ENCODE measurements around the gene UBE2J2. TPM values are rescaled to one million over a fixed set of nuclear protein-coding genes. Genes with fewer than 3 reads are reported as not detected.

The UBE2J2 gene
- total RNA-seq, 1 experiment from 2014 or later = 82.1 TPM

DNA sequence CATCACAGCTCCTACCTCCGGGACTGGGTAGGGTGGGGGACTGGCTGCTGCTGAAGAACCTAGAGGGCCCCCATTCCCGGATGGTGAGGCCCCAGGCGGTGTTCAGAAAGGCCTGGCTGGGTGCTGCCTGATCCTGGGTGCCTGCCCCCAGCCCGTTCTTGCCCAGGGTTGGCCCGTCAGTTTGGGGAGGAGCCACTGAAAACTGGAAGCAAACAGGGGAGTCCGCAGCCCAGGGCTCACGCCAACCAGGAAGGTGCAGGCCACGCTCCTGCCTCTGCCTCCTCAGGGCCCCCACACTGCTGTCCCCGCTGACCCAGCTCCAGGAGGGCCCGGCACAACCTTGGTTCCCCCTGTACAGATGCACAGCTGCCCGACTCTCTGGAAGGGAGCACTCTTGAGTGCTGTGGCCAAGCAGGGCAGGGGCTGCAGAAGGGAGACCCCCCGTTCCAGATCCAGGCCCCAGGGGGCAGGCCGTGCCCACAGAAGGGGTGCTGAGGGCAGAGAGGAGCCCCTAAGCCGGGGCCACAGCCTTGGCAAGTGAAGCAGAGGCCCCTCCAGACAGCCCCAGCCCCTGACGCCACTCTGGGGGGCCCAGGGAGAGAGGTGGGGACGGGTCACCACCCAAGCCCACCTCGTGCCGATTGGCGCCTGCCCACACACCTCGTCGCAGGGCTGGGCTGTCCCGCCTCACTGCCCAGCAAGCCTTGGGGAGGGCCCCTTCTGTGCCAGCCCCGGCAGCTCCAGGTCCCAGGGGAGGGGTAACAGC lies 32.6 kb downstream of the UBE2J2 start:
- peak; percentile 49 for DNase-seq (ENCODE audit: low read depth)

- DNase-seq (ENCODE audit: low read depth) = no peak
These were observed 33.3 kb downstream of the UBE2J2 start for GRCh38 chr1:1240348-1240732.

DNA sequence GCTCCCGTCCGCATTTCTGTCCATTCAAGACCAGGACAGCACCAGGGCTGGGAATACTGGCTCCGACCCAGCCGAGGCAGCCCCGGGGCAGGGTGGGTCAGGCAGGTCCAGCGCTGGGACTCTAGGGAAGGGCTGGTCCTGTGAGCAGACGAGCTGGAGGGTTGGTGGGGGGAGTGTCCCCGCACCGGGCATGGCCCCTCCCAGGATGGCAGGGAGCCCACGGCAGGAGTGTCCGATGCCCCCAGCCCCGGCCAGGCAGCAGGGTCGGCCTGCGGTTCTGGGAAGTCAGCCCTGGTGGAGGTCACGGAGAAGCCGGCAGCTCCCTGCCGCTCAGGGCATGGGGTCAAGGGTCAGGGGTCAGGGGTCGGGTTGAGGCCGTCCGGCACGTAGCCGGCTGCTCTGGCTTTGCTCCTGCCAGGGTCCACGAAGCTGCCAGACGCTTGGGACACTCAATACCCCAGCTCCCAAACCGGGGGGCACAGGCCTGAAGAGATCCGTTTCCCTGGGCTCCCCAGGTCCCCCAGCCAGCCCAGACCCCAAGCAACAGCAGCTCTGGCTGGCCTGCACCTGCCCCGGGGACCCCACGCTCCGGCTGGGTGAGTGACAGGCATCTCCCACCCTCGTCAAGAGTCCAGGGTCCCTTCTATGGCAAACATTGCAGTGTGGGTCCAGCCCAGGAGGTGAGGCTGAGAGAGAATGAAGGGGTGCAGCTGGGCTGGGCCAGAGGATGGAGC lies 33.9 kb downstream of the UBE2J2 start:
- DNase-seq (ENCODE audit: low read depth) = peak; percentile 41

- DNase-seq (ENCODE audit: low read depth) = peak; percentile 27
These were observed 34.4 kb downstream of the UBE2J2 start for GRCh38 chr1:1239227-1239613.

- DNase-seq (ENCODE audit: low read depth) = no peak
These were observed 34.9 kb downstream of the UBE2J2 start for GRCh38 chr1:1238702-1239178.

DNA sequence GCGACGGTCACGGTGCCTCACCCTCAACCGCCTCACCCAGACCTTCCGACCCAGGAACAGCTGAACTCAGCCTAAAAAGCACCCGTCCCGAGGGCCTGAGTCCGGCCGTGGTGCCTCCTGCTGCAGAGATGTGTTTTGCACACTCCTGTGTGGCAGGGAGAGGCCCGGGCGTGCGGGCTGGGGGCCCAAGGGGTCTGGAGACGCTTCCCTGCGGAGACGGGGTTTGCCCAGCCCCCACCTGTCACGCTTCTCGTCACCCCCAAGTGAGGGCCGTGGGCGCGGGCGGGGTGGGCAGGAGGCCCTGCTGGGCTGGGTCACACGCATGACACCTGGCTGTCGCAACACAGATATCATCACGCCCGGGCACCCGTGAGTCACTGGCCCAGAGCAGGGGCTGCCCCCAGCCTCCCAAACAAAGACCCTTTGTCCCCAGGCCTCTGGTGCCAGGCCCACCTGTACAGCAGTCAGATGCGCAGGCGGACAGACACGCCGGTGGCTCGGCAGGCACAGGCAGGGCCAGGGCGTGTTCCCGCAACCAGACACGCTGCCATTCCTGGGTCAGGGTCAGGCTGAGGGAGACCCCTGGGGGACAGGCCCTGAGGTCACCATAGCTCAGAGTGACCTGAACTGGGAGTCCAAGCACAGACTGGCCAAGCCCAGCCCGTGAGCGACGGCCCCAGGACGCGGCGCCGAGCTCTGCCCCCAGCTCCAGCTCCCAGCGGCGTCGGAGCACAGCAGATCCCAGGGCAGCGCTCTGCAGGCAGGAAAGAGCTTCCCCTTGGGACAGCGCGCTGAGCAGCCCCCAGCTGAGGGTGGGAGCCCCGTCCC lies 35.6 kb downstream of the UBE2J2 start:
- DNase-seq (ENCODE audit: low read depth) = peak; percentile 50

DNA sequence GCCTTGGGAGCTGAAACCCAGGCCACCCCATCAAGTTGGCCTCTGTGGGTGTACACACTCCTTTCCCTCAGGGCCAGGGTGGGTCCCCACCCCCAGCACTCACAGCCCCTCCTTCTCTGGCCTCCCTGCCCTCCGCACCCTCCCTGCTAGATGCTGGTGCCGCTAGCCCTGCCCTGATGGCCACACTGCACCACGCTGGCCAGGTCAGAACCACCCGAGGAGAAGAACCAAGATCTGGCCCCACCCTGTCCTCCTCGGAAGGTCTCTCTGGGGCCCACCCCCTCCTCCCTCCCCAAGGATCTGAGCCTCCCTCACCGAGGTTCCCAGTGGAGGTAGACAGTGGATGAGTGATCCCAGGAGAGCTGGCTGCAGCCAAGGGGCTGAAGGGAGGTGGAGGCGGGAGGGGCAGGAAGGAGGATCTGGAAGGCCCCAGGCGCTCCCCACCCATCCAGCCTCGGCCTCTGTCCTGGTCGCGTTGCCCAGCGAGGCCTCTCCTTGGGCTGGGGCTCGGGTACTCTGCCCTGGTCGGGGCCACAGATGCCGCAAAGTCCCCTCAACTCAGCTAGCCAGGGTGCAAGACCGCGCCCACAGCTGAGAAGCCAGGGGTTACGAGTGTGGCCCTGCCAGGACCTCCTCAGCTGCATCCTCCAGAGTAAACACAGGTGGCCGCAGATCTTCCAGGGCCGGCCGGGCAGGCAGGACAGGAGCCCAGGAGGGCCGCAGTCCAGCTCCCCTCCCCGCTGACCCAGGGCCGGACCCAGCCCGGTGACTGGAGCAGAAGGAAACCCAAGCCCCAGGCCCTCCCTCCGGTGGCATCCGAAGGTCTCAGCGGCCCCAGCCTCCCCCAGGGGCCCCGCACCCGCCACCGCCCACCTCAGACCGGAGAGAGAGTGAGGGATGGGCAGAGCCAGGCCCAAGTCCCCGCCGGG lies 36.4 kb downstream of the UBE2J2 start:
- no peak for DNase-seq (ENCODE audit: low read depth)

- DNase-seq (ENCODE audit: low read depth) = no peak
These were observed 37.4 kb downstream of the UBE2J2 start for GRCh38 chr1:1236176-1236763.

- DNase-seq (ENCODE audit: low read depth) = no peak
These were observed 38.5 kb downstream of the UBE2J2 start for GRCh38 chr1:1235016-1235744.

- DNase-seq (ENCODE audit: low read depth) = no peak
These were observed 39.4 kb downstream of the UBE2J2 start for GRCh38 chr1:1234180-1234808.

- no peak for DNase-seq (ENCODE audit: low read depth)
These were observed 40.1 kb downstream of the UBE2J2 start for GRCh38 chr1:1233567-1233892.

DNA sequence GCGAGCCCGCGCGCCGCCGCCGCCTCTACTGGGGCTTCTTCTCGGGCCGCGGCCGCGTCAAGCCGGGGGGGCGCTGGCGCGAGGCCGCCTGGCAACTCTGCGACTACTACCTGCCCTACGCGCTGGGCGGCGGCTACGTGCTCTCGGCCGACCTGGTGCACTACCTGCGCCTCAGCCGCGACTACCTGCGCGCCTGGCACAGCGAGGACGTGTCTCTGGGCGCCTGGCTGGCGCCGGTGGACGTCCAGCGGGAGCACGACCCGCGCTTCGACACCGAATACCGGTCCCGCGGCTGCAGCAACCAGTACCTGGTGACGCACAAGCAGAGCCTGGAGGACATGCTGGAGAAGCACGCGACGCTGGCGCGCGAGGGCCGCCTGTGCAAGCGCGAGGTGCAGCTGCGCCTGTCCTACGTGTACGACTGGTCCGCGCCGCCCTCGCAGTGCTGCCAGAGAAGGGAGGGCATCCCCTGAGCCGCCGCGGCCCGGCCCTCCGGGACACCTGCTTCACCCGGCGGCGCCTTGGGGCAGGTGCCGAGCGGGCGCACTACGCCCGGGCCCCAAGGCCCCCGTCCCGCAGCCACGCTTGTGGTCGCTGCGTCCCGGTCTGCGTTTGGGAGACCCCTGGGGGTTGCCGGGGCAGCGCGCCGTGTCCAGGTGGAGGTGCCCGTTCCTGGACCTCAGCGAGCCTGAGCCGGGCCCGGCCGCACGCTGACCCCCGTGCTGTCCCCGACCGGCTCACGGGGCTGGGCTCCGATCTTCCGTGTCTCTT lies 40.7 kb downstream of the UBE2J2 start:
- no peak for DNase-seq (ENCODE audit: low read depth)

DNA sequence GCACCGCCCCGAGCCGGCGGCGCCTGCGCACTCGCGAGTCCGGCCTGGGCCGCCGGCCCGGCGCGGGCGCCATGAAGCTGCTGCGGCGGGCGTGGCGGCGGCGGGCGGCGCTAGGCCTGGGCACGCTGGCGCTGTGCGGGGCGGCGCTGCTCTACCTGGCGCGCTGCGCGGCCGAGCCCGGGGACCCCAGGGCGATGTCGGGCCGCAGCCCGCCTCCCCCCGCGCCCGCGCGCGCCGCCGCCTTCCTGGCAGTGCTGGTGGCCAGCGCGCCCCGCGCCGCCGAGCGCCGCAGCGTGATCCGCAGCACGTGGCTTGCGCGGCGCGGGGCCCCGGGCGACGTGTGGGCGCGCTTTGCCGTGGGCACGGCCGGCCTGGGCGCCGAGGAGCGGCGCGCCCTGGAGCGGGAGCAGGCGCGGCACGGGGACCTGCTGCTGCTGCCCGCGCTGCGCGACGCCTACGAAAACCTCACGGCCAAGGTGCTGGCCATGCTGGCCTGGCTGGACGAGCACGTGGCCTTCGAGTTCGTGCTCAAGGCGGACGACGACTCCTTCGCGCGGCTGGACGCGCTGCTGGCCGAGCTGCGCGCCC lies 41.4 kb downstream of the UBE2J2 start, which contains the start of gene B3GALT6:
TSS of gene B3GALT6 (plus strand) at position 30 of the 588 bp plus-strand sequence. CDS start at position 72, 42 bp downstream.
- no peak for DNase-seq (ENCODE audit: low read depth)

- DNase-seq (ENCODE audit: low read depth) = peak; percentile 98
These were observed 42.0 kb downstream of the UBE2J2 start, which contains the start of gene SDF4 for GRCh38 chr1:1231400-1232207. TSS of gene SDF4 (minus strand) at chr1:1232001. CDS start at chr1:1228772, 3,229 bp downstream.

DNA sequence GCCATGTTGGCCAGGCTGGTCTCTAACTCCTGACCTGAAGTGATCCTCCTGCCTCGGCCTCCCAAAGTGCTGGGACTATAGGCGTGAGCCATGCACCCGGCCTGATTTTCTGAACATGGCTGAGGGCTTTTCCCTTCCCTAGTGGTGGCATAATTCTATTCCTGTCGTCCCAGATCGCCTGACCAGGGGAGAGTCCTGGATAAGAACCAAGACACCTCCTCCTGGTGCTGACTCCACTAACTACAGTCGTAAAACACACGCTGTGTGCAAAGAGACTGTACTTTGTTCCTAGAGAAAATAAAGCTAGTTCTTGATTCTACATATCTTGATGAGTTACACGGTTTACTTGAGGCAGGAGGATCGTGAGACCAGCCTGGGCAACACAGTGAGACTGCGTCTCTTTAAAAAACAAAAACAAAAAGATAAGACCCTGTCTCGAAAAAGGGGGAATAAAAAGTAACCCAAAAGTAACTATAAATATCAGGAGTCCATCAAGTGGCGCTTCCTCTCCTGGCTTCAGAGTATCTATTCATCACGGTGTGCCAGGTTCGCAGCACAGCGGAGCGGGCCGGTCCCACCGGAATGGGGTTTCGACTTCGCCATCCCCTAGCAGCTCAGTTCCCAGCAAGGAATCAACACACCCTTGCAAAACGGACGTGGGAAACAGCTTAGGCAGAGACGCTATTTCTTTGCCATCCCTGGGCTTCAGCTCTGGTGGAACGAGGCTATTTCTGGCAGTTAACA lies 42.8 kb downstream of the UBE2J2 start:
- DNase-seq (ENCODE audit: low read depth) = peak; percentile 59

DNA sequence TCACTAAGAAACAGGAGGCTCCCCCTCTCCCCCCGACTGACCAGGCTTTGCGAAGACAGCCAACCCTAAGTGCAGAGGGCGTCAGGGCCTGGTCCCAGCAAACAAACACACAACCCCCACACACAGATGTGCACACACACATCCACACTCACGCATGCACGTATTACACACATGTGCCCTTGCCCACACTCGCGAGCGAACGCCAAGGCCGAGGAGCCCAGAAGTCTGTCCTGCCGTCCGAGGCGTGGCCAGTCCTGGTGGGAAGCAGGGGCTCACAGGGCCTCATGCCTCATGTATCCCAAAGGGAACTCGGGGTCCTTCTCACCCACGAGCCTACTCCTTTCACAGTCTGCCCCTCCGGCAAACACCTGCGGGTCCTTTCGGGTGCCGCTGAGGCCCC lies 43.9 kb downstream of the UBE2J2 start:
- DNase-seq (ENCODE audit: low read depth) = no peak
